Stimulated activated CD8-positive, alpha-beta memory T cell treated with anti-CD3 and anti-CD28 coated beads, Interleukin-4, amount 100 ng/mL, for 24 hours (primary cell): Measurements from ENCODE around the gene OSBPL8.

ENCODE experiments used
- DNase-seq: peaks from one replicate; pipeline ENCODE4 v3.0.0-alpha.2; 2020; ENCODE audit warnings: low read depth

The OSBPL8 gene

GRCh38 chr12:76307083-76307482 lies 252.5 kb downstream of the OSBPL8 start:
- DNase-seq, result no peak

DNA sequence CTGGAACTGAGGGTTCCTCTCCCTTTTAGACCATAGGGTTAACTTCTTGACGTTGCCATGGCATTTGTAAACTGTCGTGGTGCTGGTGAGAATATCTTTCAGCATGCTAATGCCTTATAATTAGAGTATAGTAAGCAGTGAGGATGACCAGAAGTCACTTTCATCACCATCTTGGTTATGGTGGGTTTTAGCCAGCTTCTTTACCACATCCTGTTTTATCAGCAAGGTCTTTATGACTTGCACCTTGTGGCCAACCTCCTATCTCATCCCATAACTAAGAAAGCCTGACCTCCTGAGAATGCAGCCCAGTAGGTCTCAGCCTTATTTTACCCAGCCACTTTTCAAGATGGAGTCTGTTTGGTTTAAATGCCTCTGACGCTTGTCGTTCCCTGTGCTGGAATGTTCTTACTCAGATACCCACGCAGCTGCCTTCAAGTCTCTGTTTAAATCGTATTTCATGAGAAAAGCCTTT lies 255.5 kb downstream of the OSBPL8 start:
- no peak for DNase-seq

DNA sequence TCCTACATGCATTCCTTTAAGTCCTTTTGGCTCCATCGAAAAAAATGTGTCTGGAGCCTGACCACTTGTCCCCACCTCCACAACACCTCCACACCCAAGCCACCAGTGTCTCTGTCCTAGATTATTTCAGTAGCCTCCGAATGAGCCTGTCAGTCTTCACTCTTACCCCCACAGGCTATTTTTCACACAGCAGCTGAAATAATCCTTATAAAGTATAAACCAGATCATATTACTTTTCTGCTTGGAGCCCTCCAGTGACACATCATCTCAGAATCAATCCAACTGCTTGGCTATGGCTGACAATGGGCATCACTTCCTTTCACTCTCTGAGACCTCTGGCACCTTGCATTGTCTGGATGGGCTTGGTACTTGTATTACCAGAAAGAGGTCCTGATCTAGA lies 256.2 kb downstream of the OSBPL8 start:
- DNase-seq, result no peak
